ENCODE results near the gene XRN1.
"Not testable (repeated sequence)": the region's sequence is repeated elsewhere in the genome, so short reads cannot be mapped to it uniquely, and the experiment has no call there.

Gene XRN1, protein sequence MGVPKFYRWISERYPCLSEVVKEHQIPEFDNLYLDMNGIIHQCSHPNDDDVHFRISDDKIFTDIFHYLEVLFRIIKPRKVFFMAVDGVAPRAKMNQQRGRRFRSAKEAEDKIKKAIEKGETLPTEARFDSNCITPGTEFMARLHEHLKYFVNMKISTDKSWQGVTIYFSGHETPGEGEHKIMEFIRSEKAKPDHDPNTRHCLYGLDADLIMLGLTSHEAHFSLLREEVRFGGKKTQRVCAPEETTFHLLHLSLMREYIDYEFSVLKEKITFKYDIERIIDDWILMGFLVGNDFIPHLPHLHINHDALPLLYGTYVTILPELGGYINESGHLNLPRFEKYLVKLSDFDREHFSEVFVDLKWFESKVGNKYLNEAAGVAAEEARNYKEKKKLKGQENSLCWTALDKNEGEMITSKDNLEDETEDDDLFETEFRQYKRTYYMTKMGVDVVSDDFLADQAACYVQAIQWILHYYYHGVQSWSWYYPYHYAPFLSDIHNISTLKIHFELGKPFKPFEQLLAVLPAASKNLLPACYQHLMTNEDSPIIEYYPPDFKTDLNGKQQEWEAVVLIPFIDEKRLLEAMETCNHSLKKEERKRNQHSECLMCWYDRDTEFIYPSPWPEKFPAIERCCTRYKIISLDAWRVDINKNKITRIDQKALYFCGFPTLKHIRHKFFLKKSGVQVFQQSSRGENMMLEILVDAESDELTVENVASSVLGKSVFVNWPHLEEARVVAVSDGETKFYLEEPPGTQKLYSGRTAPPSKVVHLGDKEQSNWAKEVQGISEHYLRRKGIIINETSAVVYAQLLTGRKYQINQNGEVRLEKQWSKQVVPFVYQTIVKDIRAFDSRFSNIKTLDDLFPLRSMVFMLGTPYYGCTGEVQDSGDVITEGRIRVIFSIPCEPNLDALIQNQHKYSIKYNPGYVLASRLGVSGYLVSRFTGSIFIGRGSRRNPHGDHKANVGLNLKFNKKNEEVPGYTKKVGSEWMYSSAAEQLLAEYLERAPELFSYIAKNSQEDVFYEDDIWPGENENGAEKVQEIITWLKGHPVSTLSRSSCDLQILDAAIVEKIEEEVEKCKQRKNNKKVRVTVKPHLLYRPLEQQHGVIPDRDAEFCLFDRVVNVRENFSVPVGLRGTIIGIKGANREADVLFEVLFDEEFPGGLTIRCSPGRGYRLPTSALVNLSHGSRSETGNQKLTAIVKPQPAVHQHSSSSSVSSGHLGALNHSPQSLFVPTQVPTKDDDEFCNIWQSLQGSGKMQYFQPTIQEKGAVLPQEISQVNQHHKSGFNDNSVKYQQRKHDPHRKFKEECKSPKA (N-terminal part only)

DNA sequence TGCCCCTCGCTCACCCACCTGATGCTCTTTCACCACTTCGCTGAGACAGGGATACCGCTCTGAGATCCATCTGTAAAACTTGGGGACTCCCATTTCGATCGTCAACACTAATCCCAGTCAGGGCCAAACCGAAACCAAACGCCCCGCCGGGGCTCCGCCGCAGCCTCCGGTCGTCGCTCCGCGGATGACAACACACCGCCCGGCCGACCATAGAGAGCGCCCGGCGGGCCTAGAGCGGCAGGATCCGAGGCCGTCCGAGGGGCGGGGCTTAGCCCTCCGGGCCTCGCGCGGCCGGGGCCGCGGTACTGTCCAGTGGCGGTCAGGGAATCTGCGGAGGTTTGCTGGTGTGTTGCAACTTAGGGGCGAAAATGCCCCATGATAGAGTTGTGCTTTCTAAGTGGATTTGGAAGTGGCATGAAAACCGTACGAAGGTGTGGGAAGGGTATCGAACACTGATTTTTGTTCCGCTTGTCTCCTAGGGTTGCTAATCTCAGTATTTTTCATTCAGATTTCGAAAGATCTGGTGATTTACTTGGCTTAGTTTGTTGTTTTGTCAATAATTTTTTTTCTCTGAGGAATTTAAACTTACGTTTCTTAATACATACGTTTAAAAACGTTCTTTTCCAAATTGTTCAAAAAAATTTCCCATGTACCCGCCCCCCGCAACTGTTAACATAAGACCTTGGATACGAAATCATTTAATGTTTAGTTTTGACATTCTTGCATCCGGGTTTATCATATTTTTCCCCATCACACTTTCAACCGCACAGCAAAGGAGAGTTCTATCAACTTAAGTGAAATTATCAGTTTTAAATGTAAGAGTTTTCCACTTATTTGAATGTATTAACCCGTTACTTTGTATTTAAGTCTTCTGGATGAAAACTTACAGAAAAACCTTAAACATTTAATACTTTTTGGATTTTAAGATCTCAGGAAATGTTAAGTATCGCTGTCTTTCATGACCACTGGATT, at the start of gene XRN1:
TSS of gene XRN1 (minus strand) at position 186 of the 972 bp plus-strand sequence. CDS start at position 93, 93 bp downstream.
- DNase-seq, result peak; percentile 97

DNA sequence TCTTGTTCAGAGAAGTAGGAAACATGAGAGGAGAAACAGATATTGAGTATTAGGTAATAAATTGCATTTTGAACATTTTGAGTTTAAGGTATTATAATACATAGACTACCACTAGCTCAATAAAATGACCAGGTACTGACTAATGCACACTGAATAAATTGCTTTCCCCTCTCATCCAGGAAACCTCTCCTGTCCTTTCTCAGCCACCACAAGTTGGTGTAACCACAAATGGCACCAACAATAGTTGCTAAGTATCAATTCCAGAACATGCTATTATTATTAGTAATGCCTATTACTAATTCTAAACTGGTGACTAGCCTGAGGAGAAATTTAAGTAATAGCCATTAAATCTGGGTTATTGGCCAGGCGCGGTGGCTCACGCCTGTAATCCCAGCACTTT, 47.3 kb upstream of the XRN1 start:
- no peak for DNase-seq

DNA sequence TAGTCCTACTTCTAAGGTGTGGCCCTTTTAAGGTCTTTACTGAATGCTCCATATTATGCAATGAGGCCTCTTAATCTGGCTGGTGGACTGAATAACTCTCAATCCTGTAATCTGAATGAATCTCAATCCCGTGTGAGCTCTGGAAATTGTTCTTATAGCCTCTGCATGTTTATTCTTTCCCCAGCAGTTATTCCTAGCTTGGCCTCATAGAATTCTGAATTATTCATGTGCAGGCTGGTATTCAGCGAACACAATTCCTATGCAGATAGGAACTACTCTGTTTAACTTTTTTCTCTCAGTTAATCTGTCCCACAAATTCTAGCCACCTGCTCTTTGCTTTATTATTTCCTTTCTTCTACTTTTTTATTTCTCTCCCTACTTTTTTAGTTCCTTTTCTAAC, 44.3 kb upstream of the XRN1 start:
- no peak for DNase-seq

DNA sequence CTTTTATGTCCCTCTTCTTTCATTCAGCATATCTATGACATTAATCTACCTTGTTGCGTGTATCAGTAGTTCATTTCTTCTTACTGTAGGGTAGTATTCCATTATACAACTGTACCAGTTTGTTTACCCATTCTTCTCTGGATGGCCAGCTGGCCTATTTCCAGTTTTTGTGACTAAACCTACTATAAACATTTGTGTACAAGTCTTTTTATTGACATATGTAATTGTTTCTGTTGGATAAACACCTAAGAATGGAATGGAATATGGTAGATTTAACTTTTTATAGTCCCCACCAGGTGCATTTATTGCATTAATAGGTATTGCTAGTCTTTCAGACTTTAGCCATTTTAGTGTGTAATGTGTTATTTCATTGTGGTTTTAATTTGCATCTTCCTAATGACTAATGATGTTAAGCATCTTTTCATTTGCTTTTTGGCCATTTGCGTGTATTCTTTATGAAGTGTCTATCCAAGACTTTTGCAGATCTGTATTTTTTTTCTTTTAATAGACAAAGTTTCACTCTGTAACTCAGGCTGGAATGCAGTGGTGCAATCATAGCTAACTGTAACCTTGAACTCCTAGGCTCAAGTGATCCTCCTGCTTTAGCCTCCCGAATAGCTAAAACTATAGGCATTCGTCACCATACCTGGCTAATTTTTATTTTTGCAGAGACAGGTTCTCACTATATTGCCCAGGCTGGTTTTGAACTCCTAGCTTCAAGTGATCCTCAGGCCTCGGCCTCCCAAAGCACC, 41.9 kb upstream of the XRN1 start:
- no peak for DNase-seq

DNA sequence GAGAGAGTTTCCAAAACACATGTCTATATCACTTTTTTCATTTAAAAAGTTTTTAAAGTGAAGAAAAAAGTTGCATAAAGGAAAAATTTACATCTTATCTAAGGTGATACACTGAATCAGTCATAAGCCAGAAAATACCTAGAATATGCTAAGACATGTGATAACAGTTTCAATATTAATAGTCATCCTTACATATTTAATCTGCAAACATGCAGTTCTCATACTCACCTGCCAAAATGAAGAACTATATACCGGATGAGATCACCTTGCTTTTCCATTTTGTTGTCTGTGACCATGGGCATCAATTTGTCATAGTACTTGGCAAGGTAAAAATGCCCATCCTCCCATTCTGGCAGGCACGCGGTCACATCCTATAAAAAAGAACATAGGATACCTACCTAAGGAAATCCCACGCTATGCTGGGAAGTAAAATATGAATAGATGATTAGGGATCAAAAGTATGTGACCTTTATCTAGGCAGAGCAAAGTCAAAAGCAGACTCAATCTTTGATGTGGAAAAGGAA, 37.1 kb upstream of the XRN1 start:
- DNase-seq, result no peak

DNA sequence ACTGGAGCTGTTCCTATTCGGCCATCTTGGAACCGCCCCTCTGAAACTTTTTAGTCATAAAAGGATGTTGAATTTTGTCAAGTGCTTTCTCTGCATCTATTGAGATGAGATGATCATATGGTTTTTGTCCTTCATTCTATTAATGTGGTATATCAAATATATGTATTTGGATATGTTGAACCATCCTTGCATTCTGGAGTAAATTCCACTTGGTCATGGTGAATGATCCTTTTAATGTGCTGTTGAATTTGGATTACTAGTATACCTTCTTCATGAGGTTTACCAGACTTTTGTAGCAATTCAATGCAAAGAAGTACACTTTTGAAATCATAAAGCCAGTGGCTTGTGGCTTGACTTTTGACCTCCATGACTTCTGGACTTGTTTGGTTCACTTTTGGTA, 33.4 kb upstream of the XRN1 start:
- no peak for DNase-seq

DNA sequence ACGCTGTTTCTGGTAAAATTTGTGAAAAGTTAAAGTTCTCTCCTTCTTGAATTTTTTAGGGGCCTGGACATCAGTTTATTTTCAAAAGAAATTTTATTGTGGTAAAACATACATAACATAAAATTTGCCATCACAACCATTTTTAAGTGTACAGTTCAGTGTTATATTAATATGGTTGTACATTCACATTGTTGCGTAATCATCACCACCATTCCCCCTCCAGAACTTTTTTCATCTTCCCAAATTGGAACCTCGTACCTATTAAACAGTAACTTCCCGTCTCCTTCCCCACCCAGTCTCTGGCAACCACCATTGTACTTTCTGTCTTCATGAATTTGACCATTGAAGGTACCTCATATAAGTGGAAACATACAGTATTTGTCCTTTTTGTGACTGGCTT, 23.0 kb upstream of the XRN1 start:
- no peak for DNase-seq

DNA sequence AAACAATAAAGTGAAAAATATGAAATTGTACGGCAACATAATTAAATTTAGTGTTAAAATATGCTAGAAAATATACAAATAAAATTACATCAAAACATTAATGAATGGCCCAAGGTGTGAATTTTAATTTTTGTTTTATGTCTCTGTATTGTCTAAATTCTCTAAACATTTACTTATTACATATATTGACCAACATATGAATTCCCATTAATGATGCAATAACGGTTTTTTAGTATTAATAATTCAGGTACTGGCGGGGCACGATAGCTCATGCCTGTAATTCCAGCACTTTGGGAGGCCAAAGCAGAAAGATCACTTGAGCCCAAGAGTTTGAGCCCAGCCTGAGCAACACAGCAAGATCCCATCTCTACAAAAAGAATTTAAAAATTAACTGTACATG, 20.6 kb upstream of the XRN1 start:
- DNase-seq, result no peak

DNA sequence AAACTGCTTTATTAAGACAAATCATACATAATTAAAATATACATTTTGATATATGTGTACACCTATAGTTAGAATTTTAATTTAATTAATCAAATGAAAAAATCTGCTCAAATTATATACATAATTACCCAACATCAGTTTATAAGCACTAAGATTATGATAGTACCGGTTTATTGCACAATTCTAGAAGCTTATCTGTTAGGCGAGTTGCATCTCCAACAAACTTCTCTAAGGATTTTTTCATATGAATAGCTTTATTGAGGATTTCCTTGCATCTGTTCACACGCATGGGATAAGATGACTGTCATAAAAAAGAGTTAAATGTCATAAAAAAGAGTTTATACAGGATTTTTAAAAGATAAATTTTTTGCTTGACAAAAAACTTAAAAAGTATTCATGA, 19.9 kb upstream of the XRN1 start:
- no peak for DNase-seq

DNA sequence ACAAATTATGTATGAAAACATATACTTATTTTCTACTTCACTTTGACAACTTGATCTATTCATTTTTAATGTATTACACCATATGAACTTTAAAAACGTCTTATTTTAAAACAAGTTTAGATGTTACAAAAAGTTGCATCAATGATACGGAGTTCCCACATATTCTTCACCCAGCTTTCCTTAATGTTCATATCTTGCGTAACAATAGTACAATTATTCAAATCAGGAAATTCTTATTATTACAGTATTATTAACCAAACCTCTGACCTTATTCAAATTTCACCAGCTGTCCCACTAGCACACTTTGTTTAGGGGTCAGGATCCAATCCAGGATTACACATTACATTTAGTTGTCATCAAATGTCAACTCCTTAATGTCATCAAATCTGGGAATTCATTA, 12.9 kb upstream of the XRN1 start:
- no peak for DNase-seq

DNA sequence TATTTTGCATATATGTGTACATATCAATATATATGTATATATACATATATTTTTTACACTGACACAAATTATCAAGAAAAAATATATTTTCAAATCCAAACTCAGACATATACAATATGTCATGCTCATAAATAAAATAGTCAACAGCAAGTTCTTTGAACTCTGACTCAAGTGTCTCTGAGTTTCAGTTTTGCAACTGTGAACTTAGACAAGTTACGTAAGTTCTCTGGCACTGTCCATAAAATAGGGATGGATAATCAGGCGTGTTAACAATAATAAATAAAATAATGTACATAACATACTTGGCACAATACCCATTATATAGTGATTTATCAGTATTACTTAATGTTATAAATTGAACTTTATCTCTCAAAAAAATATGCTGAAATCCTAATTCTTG, 12.1 kb upstream of the XRN1 start:
- DNase-seq, result no peak

DNA sequence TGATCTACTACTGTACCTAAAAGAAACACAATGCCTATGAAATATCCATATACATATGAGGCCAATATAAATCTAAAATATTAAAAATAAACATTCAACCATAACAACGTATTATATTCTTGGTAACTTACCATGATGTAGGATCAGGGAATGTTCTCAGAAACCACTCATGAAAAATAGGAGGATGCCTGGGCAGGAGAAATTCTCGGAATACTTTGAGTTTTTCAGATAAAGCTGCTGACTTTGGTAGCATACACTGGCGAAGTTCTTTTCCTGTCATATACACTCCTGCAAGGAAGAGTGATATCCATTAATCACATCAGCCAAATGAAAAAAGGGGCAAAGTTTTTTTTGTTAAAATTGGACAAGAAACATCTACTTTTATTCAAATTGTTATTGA, 11.3 kb upstream of the XRN1 start:
- no peak for DNase-seq

DNA sequence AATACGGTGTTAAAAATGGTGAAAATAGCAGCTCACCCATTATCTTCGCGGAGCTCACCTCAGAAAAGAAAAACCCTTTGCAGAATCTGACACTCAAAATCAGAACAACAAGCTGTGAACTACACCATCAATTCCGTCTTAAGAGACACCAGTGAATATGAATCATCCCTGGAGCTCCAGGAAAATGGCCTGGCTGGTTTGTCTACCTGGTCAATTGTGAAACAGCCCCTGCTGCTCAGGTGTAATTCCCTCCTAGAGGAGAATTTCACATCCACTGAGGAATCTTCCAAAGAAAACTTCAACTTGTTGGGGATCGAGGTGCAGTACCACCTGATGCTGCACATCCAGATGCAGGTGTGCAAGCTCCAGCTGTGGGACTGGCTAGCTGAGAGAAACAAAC, 3.0 kb upstream of the XRN1 start:
- DNase-seq, result no peak

DNA sequence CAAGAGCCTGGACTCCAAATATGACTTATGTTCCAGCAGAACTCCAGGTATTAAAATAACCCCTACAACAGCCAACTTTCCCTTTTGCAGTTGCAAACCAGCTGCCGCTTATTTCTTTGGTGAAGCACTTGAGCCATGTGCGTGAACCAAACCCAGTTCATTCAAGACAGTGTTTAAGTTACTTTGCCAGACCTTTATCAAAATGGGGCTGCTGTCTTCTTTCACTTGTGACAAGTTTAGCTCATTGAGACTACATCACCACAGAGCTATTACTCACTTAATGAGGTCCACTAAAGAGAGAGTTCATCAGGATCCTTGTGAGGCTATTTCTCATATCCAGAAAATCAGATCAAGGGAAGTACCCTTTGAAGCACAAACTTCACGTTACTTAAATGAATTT, 2.4 kb upstream of the XRN1 start:
- no peak for DNase-seq

DNA sequence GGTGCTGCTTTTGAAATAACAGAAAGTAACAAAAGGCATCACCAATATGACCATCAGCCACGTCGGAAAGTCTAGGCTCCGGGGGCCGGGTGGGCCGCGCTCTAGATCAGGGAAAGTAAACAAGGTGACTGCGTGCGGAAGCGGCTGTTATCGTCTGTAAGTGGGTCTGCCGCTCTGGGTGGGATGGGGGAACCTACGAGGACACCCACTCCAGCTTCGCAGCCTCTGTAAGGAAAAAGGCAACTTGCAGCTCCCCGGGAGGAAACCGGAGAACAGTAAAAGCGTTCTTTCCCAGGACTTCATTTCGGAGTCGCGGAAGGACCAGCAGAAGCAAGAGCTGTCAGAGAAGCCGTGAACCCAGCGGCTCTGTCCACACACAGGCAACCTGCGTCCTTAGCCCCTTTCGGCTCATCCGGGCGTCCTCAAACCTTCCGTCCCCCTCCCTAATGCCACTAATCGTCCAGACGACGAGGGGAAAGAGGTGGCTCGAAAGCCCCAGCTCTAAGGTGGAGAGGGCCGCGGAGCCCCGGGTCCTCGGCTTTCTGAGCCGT, 461 bp downstream of the XRN1 start:
- peak; percentile 55 for DNase-seq

DNA sequence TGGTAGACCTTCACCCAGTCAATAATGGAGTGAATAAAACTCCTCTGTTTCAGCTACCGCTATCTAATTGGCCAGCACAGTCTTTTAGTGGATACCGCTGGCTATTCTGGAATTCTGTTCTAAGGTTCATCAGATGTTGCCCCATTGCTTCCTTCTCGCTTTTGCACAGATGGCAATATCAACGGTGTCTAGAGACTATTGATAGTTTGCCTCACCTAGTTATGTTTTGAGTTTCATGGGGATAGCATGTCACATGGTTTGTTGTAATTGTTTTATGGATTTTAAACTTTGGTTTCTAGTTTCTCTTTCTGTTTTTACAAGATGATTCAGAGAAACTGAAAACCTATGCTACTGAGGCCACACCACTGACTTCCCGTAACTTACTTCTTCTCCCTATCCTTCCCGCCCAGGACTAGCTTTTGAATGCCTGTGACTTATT, 2.0 kb downstream of the XRN1 start:
- DNase-seq, result peak; percentile 52

DNA sequence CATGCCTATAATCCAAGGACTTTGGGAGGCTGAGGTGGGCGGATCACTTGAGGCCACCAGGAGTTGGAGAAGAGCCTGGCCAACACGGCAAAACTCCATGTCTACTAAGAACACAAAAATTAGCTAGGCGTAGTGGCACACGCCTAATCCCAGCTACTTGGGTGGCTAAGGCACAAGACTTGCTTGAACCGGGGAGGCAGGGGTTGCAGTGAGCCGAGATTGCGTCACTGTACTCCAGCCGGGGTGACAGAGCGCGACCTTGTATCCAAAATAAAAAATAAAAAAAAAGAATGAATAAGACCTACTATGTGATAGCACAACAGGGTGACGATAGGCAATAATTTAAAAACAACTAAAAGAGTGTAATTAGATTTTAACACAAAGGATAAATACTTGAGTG, 3.5 kb downstream of the XRN1 start:
- no peak for DNase-seq

DNA sequence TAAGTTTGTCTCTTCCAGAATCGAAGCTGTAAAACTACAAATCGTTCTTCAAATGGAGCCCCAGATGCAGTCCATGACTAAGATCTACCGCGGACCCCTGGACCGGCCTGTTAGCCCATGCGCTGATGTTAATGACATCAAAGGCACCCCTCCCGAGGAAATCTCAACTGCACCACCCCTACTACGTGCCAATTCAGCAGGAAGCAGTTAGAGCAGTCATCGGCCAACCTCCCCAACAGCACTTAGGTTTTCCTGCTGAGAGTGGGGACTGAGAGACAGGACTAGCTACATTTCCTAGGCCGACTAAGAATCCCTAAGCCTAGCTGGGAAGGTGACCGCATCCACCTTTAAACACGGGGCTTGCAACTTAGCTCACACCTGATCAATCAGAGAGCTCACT, 4.8 kb downstream of the XRN1 start:
- DNase-seq, result not testable (repeated sequence)

DNA sequence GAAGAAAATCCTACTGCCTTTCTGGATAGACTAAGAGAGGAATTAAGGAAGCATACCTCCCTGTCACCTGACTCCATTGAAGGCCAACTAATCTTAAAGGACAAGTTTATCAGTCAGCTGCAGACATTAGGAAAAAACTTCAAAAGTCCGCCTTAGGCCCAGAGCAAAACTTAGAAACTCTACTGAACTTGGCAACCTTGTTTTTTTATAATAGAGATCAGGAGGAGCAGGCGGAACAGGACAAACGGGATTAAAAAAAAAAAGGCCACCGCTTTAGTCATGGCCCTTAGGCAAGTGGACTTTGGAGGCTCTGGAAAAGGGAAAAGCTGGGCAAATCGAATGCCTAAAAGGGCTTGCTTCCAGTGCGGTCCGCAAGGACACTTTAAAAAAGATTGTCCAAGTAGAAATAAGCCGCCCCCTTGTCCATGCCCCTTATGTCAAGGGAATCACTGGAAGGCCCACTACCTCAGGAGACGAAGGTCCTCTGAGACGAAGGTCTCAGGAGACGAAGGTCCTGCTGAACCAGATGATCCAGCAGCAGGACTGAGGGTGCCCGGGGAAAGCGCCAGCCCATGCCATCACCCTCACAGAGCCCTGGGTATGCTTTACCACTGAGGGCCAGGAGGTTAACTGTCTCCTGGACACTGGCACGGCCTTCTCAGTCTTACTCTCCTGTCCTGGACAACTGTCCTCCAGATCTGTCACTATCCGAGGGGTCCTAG, 8.2 kb downstream of the XRN1 start:
- not testable (repeated sequence) for DNase-seq

DNA sequence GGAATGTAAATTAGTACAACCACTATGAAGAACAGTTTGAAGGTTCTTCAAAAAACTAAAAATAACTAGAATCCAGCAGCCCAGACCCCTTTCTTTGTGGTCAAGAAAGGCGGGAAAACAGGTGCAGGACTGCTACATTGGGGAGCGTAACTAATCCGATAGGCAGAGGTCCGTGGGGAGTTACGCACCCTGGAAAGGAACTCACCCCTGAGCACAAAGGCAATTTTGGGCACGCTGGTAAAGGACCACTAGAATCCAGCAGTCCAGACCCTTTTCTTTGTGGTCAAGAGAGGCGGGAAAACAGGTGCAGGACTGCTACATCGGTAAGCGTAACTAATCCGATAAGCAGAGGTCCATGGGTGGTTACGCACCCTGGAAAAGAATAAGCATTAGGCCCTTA, 9.7 kb downstream of the XRN1 start:
- DNase-seq, result not testable (repeated sequence)
